HEK293 (cell line): ENCODE results near the gene TMEM184A.

Experiments
- OVOL3 ChIP-seq: fragments of 450-650 bp; formaldehyde crosslinking; IDR thresholded peaks from 2 replicates; pipeline ENCODE4 v1.5.1; 2016; ENCODE audit warnings: missing biosample characterization, missing genetic modification characterization
- SETDB1 ChIP-seq: IDR thresholded peaks from one replicate; pipeline ENCODE4 v1.6.1; 2017; ENCODE audit warnings: mild to moderate bottlenecking, low read length, moderate library complexity, mixed read lengths; ENCODE audit not compliant: insufficient read length
- SP2 ChIP-seq: fragments of 450-650 bp; formaldehyde crosslinking; IDR thresholded peaks from 2 replicates; pipeline ENCODE4 v1.5.1; 2016; ENCODE audit warnings: missing biosample characterization, missing genetic modification characterization
- ZBTB48 ChIP-seq: fragments of 450-650 bp; formaldehyde crosslinking; IDR thresholded peaks from 2 replicates; pipeline ENCODE4 v1.5.1; 2016; ENCODE audit warnings: missing biosample characterization, missing genetic modification characterization
- ZNF146 ChIP-seq: fragments of 450-650 bp; formaldehyde crosslinking; IDR thresholded peaks from 2 replicates; pipeline ENCODE4 v1.5.1; 2016; ENCODE audit warnings: missing biosample characterization, missing genetic modification characterization
- ZNF23 ChIP-seq: fragments of 450-650 bp; formaldehyde crosslinking; IDR thresholded peaks from 2 replicates; pipeline ENCODE4 v1.5.1; 2016; ENCODE audit warnings: missing biosample characterization, missing genetic modification characterization, borderline replicate concordance
- ZNF274 ChIP-seq, 2 experiments: fragments of 200-500 bp in 1 of 2; fragments of 450-650 bp in 1 of 2; sonication (Bioruptor generic) in 1 of 2; formaldehyde crosslinking in 1 of 2; IDR thresholded peaks; 2 replicates each; pipeline versions ENCODE4 v1.5.1 to v1.6.1; 2014 to 2016; ENCODE audit warnings: borderline replicate concordance in 1 of 2, inconsistent platforms in 1 of 2, low read length in 1 of 2, missing biosample characterization in 1 of 2, missing genetic modification characterization in 1 of 2
- ZNF302 ChIP-seq: fragments of 450-650 bp; formaldehyde crosslinking; IDR thresholded peaks from 2 replicates; pipeline ENCODE4 v1.5.1; 2016; ENCODE audit warnings: missing biosample characterization, missing genetic modification characterization, low read depth
- ZNF626 ChIP-seq: fragments of 450-650 bp; sonication (Bioruptor Pico); formaldehyde crosslinking; IDR thresholded peaks from 2 replicates; pipeline ENCODE4 v1.5.1; 2018; ENCODE audit warnings: missing biosample characterization, missing genetic modification characterization, inconsistent platforms
- ZNF768 ChIP-seq: fragments of 450-650 bp; formaldehyde crosslinking; IDR thresholded peaks from 2 replicates; pipeline ENCODE4 v1.5.1; 2018; ENCODE audit warnings: missing biosample characterization, mild to moderate bottlenecking, missing genetic modification characterization
- ZNF776 ChIP-seq: fragments of 450-650 bp; formaldehyde crosslinking; IDR thresholded peaks from 2 replicates; pipeline ENCODE4 v1.5.0; 2017; ENCODE audit warnings: missing biosample characterization, missing genetic modification characterization, borderline replicate concordance
- TF ChIP-seq, protein P1 (sequence below): fragments of 450-650 bp; formaldehyde crosslinking; IDR thresholded peaks from 2 replicates; pipeline ENCODE4 v1.5.1; 2016; ENCODE audit warnings: missing biosample characterization, missing genetic modification characterization
- TF ChIP-seq, protein P2 (sequence below): fragments of 450-650 bp; IDR thresholded peaks from 2 replicates; pipeline ENCODE4 v1.5.1; 2018; ENCODE audit warnings: missing biosample characterization, missing genetic modification characterization
- TF ChIP-seq, protein P3 (sequence below): fragments of 450-650 bp; formaldehyde crosslinking; IDR thresholded peaks from 2 replicates; pipeline ENCODE4 v1.5.1; 2016; ENCODE audit warnings: missing biosample characterization, missing genetic modification characterization

DNA sequence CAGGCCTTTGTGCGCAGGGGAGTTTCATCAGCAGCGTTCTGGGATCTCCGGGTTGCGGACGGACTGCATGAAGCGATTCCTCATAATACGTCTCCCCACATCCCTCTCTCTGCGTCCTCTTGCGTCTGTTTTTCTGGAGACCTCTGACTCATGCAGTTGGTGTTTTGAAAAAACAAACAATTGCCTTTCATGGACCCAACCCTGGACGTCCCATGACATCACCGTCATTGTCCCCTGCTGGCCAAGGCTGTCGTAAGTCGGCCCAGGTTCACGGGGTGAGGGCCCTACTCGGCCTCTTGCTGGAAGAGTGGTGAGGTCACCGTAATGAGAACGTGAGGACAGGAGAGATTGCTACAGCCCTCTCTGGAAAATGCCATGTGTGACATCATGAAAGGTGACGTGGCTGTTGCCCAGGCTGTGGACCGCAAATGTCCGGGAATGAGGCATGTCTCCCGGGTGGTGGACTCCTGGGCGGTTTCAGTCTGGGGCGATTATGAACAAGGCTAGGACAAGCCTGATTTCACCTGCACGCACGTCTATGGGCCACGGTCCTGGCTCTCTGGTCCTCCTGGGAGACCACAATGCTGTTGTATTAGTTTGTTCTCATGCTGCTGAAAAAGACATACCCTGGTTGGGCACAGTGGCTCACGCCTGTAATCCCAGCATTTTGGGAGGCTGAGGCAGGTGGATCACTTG, 35.3 kb downstream of the TMEM184A start:
- TF ChIP-seq SP2 = 0 out of 2 replicates have a peak, but pooled peaks have one; percentile 15
- no peak for TF ChIP-seq ZNF146
- no peak for TF ChIP-seq ZNF776 (tag by site-specific recombination)
- TF ChIP-seq, protein P1, sequence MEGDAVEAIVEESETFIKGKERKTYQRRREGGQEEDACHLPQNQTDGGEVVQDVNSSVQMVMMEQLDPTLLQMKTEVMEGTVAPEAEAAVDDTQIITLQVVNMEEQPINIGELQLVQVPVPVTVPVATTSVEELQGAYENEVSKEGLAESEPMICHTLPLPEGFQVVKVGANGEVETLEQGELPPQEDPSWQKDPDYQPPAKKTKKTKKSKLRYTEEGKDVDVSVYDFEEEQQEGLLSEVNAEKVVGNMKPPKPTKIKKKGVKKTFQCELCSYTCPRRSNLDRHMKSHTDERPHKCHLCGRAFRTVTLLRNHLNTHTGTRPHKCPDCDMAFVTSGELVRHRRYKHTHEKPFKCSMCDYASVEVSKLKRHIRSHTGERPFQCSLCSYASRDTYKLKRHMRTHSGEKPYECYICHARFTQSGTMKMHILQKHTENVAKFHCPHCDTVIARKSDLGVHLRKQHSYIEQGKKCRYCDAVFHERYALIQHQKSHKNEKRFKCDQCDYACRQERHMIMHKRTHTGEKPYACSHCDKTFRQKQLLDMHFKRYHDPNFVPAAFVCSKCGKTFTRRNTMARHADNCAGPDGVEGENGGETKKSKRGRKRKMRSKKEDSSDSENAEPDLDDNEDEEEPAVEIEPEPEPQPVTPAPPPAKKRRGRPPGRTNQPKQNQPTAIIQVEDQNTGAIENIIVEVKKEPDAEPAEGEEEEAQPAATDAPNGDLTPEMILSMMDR (tag by site-specific recombination) = no peak
- no peak for TF ChIP-seq ZNF768 (tag by site-specific recombination)
- TF ChIP-seq, protein P2, sequence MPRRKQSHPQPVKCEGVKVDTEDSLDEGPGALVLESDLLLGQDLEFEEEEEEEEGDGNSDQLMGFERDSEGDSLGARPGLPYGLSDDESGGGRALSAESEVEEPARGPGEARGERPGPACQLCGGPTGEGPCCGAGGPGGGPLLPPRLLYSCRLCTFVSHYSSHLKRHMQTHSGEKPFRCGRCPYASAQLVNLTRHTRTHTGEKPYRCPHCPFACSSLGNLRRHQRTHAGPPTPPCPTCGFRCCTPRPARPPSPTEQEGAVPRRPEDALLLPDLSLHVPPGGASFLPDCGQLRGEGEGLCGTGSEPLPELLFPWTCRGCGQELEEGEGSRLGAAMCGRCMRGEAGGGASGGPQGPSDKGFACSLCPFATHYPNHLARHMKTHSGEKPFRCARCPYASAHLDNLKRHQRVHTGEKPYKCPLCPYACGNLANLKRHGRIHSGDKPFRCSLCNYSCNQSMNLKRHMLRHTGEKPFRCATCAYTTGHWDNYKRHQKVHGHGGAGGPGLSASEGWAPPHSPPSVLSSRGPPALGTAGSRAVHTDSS (tag by site-specific recombination) = no peak
- TF ChIP-seq, protein P3, sequence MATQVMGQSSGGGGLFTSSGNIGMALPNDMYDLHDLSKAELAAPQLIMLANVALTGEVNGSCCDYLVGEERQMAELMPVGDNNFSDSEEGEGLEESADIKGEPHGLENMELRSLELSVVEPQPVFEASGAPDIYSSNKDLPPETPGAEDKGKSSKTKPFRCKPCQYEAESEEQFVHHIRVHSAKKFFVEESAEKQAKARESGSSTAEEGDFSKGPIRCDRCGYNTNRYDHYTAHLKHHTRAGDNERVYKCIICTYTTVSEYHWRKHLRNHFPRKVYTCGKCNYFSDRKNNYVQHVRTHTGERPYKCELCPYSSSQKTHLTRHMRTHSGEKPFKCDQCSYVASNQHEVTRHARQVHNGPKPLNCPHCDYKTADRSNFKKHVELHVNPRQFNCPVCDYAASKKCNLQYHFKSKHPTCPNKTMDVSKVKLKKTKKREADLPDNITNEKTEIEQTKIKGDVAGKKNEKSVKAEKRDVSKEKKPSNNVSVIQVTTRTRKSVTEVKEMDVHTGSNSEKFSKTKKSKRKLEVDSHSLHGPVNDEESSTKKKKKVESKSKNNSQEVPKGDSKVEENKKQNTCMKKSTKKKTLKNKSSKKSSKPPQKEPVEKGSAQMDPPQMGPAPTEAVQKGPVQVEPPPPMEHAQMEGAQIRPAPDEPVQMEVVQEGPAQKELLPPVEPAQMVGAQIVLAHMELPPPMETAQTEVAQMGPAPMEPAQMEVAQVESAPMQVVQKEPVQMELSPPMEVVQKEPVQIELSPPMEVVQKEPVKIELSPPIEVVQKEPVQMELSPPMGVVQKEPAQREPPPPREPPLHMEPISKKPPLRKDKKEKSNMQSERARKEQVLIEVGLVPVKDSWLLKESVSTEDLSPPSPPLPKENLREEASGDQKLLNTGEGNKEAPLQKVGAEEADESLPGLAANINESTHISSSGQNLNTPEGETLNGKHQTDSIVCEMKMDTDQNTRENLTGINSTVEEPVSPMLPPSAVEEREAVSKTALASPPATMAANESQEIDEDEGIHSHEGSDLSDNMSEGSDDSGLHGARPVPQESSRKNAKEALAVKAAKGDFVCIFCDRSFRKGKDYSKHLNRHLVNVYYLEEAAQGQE (tag by site-specific recombination) = no peak
- no peak for TF ChIP-seq ZNF302 (tag by site-specific recombination)
- TF ChIP-seq OVOL3 (tag by site-specific recombination) = no peak
- TF ChIP-seq ZNF626 (tag by site-specific recombination) = no peak
- TF ChIP-seq SETDB1 = no peak
- no peak for TF ChIP-seq ZNF274 (IDR thresholded peaks at IDR 0.05; ENCODE audit: low read length)
- no peak for TF ChIP-seq ZNF274 (tag by site-specific recombination; IDR thresholded peaks at IDR 0.05; ENCODE audit: borderline replicate concordance)
- TF ChIP-seq ZBTB48 (tag by site-specific recombination) = no peak
- no peak for TF ChIP-seq ZNF23
